MM.1S (cell line): ENCODE data around the gene OSBP2.

ENCODE experiments used
- DNase-seq: peaks from one replicate; pipeline ENCODE4 v3.0.0-alpha.2; 2015
- H2AFZ ChIP-seq: fragments of 300-600 bp; sonication (generic); 2 replicates; pipeline ENCODE4 v1.6.0; 2016; ENCODE audit warnings: antibody characterized with exemption, low read length
- H3F3A ChIP-seq: fragments of 300-600 bp; sonication (generic); 2 replicates; pipeline ENCODE4 v1.6.1; 2016; ENCODE audit warnings: mild to moderate bottlenecking, antibody characterized with exemption, low read length, moderate library complexity, mixed read lengths; ENCODE audit not compliant: insufficient read depth
- H3K27ac ChIP-seq: fragments of 300-600 bp; sonication (generic); 2 replicates; pipeline ENCODE4 v1.5.1; 2016; ENCODE audit warnings: mild to moderate bottlenecking, low read length
- H3K27me3 ChIP-seq: fragments of 300-600 bp; sonication (generic); replicated peaks from 2 replicates; pipeline ENCODE4 v1.6.0; 2016; ENCODE audit warnings: low read length; ENCODE audit not compliant: insufficient read depth
- H3K36me3 ChIP-seq: fragments of 300-600 bp; sonication (generic); replicated peaks from 2 replicates; pipeline ENCODE4 v1.6.1; 2016; ENCODE audit warnings: mild to moderate bottlenecking, low read length, mixed read lengths; ENCODE audit not compliant: insufficient read depth
- H3K4me1 ChIP-seq: fragments of 300-600 bp; sonication (generic); 2 replicates; pipeline ENCODE4 v1.6.1; 2016; ENCODE audit warnings: low read length, mixed read lengths
- H3K4me2 ChIP-seq: fragments of 300-600 bp; sonication (generic); 2 replicates; pipeline ENCODE4 v1.6.0; 2016; ENCODE audit warnings: low read depth, low read length
- H3K4me3 ChIP-seq: fragments of 300-600 bp; sonication (generic); 2 replicates; pipeline ENCODE4 v1.5.1; 2016; ENCODE audit warnings: low read length, mixed read lengths
- H3K79me2 ChIP-seq: fragments of 300-600 bp; sonication (generic); 2 replicates; pipeline ENCODE4 v1.6.1; 2016; ENCODE audit warnings: mixed run types, low read length, mixed read lengths
- H3K9ac ChIP-seq: fragments of 300-600 bp; sonication (generic); 2 replicates; pipeline ENCODE4 v1.6.1; 2016; ENCODE audit warnings: low read length, mixed read lengths
- H3K9me2 ChIP-seq: fragments of 300-600 bp; sonication (generic); replicated peaks from 2 replicates; pipeline ENCODE4 v1.6.1; 2016; ENCODE audit warnings: mild to moderate bottlenecking, low read length, mixed read lengths; ENCODE audit not compliant: insufficient read depth
- H3K9me3 ChIP-seq: fragments of 300-600 bp; sonication (generic); replicated peaks from 2 replicates; pipeline ENCODE4 v1.6.1; 2016; ENCODE audit warnings: mild to moderate bottlenecking, low read length, mixed read lengths; ENCODE audit not compliant: insufficient read depth
- H4K20me1 ChIP-seq: fragments of 300-600 bp; sonication (generic); 2 replicates; pipeline ENCODE4 v1.6.1; 2016; ENCODE audit warnings: mild to moderate bottlenecking, low read length, moderate library complexity, mixed read lengths; ENCODE audit not compliant: insufficient read depth
- CTCF ChIP-seq: fragments of 300-600 bp; sonication (generic); IDR thresholded peaks from 2 replicates; pipeline ENCODE4 v1.5.1; 2016; ENCODE audit warnings: antibody characterized with exemption, low read length, mixed read lengths
- EZH2 ChIP-seq: fragments of 300-600 bp; sonication (generic); optimal IDR thresholded peaks from 2 replicates; pipeline ENCODE3; 2017; ENCODE audit warnings: low read depth, mild to moderate bottlenecking, antibody characterized with exemption, low read length, mixed read lengths
- EZH2phosphoT487 ChIP-seq: fragments of 300-600 bp; sonication (generic); IDR thresholded peaks from 2 replicates; pipeline ENCODE4 v1.6.1; 2018; ENCODE audit warnings: antibody characterized with exemption, low read length

The OSBP2 gene

GRCh38 chr22:30717952-30718351 lies 23.3 kb downstream of the OSBP2 start:
- no peaks in the 10 kb centered on the region for H3K27me3 ChIP-seq
- H3K9me2 ChIP-seq, result no peaks in the 10 kb centered on the region
- H3K27ac ChIP-seq, result no peak overlapping the region
- no peak overlapping the region for H2AFZ ChIP-seq
- TF ChIP-seq EZH2phosphoT487 (no peak), EZH2 (no peak), CTCF (no peak)
- H3K4me3 ChIP-seq, result no peak overlapping the region
- H4K20me1 ChIP-seq, result no peaks in the 10 kb centered on the region
- no peaks in the 10 kb centered on the region for H3K36me3 ChIP-seq
- H3K9ac ChIP-seq, result no peak overlapping the region
- H3K79me2 ChIP-seq, result no peaks in the 10 kb centered on the region
- H3K9me3 ChIP-seq, result no peaks in the 10 kb centered on the region
- H3K4me2 ChIP-seq, result no peak overlapping the region
- no peak for DNase-seq
- H3K4me1 ChIP-seq, result no peaks in the 10 kb centered on the region
- no peaks in the 10 kb centered on the region for H3F3A ChIP-seq

GRCh38 chr22:30718491-30718890 lies 23.8 kb downstream of the OSBP2 start:
- Histone ChIP-seq H3K27me3 (no peaks in the 10 kb centered on the region), H4K20me1 (no peaks in the 10 kb centered on the region), H3F3A (no peaks in the 10 kb centered on the region), H3K4me3 (no peak overlapping the region), H3K9me2 (no peaks in the 10 kb centered on the region), H3K79me2 (no peaks in the 10 kb centered on the region), H3K4me1 (no peaks in the 10 kb centered on the region), H3K9me3 (no peaks in the 10 kb centered on the region), H3K9ac (no peak overlapping the region), H3K36me3 (no peaks in the 10 kb centered on the region), H3K4me2 (no peak overlapping the region), H3K27ac (no peak overlapping the region), H2AFZ (no peak overlapping the region)
- no peak for TF ChIP-seq CTCF
- no peak for TF ChIP-seq EZH2phosphoT487
- TF ChIP-seq EZH2, result no peak
- no peak for DNase-seq

GRCh38 chr22:30718938-30719337 lies 24.3 kb downstream of the OSBP2 start:
- no peaks in the 10 kb centered on the region for H3K36me3 ChIP-seq
- H3K9me2 ChIP-seq, result no peaks in the 10 kb centered on the region
- no peak overlapping the region for H3K4me2 ChIP-seq
- no peak for DNase-seq
- no peaks in the 10 kb centered on the region for H3K4me1 ChIP-seq
- H3K9ac ChIP-seq, result no peak overlapping the region
- no peaks in the 10 kb centered on the region for H3K27me3 ChIP-seq
- H2AFZ ChIP-seq, result no peak overlapping the region
- no peaks in the 10 kb centered on the region for H3F3A ChIP-seq
- H3K27ac ChIP-seq, result no peak overlapping the region
- TF ChIP-seq CTCF (no peak), EZH2phosphoT487 (no peak), EZH2 (no peak)
- H3K4me3 ChIP-seq, result no peak overlapping the region
- H3K79me2 ChIP-seq, result no peaks in the 10 kb centered on the region
- H4K20me1 ChIP-seq, result no peaks in the 10 kb centered on the region
- H3K9me3 ChIP-seq, result no peaks in the 10 kb centered on the region
